Measurements from ENCODE around the gene ATXN7L1. TPM values are rescaled to one million over a fixed set of nuclear protein-coding genes. Genes with fewer than 3 reads are reported as not detected.

Gene ATXN7L1
- total RNA-seq, 2 donors from 2014 or later, result 1.7 to 3.2 TPM

DNA sequence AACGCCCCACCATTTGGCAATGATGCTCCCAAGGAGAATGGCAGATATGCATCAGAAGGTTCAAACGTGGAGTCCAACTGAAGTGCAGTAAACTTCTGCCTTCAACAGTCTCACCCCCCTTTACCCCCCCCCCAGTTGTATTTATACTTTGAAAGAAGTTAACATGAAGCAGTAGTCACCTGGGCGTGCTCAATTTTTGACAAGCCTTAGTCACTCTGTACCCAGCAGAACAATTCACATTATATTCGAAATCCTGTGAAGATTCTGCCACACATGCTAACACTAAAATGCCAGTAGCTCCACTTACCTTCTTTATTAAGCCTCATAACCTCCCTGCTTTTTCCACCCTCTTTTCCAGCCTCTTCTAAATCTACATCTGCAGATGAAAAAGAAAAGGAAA lies 894 bp downstream of the ATXN7L1 start:
- Histone ChIP-seq H3K36me3 (no peaks in the 10 kb centered on the region), H3K4me3 (peak overlapping the region; percentile 73 to 80), H3K27ac (peak overlapping the region; percentile 66 to 76), H3K4me1 (peaks cover 0 to 26% of the 10 kb centered on the region in 2 donors), H3K27me3 (no peaks in the 10 kb centered on the region), H3K9me3 (no peaks in the 10 kb centered on the region)
- no peak for DNase-seq (ENCODE audit: low spot score)
- TF ChIP-seq CTCF (IDR thresholded peaks at IDR 0.05), result no peak

DNA sequence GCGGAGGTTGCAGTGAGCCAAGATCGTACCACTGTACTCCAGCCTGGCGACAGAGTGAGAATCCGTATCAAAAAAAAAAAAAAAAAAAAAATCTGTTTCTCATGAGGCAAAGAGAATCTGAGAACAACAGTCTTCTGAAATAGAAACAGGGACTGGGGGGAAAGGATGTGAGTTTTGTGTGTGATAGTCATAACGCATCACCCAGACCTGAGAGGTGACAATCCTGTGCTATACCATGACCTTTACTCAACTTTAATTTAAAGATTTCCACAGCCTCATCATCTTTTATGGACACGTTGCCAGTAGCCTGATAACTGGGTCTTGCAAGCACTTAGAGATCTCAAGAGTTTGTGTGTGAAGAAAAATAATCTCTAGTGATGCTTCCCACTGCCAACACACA lies 2.3 kb downstream of the ATXN7L1 start:
- TF ChIP-seq CTCF (IDR thresholded peaks at IDR 0.05), result no peak
- no peaks in the 10 kb centered on the region for H3K36me3 ChIP-seq

GRCh38 chr7:105872491-105872890 lies 3.9 kb downstream of the ATXN7L1 start:
- Histone ChIP-seq H3K36me3 (no peaks in the 10 kb centered on the region), H3K27me3 (no peaks in the 10 kb centered on the region), H3K4me3 (no peak overlapping the region), H3K9me3 (no peaks in the 10 kb centered on the region), H3K27ac (no peak overlapping the region), H3K4me1 (peaks cover 0 to 22% of the 10 kb centered on the region in 2 donors)
- no peak for TF ChIP-seq CTCF (IDR thresholded peaks at IDR 0.05)
- DNase-seq (ENCODE audit: low spot score), result no peak

More for the DNA sequence above, 2.3 kb downstream of the ATXN7L1 start:
- H3K4me1 ChIP-seq, result peaks cover 0 to 26% of the 10 kb centered on the region in 2 donors
- no peak for DNase-seq (ENCODE audit: low spot score)
- H3K27ac ChIP-seq, result no peak overlapping the region
- no peak overlapping the region for H3K4me3 ChIP-seq
- H3K27me3 ChIP-seq, result no peaks in the 10 kb centered on the region
- H3K9me3 ChIP-seq, result no peaks in the 10 kb centered on the region

DNA sequence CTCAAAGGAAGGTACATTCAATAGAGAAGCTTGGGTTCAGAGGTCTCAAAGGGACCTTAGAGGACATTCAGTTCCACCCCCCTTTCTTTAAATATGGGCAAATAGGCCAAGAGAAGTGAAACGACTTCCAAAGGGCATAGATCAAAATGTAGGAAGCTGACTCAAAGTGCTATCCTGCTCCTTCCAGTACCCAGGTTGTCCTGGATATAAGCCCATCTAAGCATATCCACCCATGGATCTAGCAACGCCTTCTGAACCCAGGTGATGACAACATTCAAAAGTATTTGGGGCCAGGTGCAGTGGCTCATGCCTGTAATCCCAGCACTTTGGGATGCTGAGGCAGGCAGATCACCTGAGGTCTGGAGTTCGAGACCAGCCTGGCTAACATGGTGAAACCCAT lies 5.3 kb downstream of the ATXN7L1 start:
- H3K36me3 ChIP-seq, result no peaks in the 10 kb centered on the region
- H3K4me3 ChIP-seq, result no peak overlapping the region
- H3K27me3 ChIP-seq, result no peaks in the 10 kb centered on the region
- H3K27ac ChIP-seq, result no peak overlapping the region
- no peak for TF ChIP-seq CTCF (IDR thresholded peaks at IDR 0.05)
- H3K4me1 ChIP-seq, result peaks cover 0 to 14% of the 10 kb centered on the region in 2 donors
- H3K9me3 ChIP-seq, result no peaks in the 10 kb centered on the region
- DNase-seq (ENCODE audit: low spot score), result no peak

DNA sequence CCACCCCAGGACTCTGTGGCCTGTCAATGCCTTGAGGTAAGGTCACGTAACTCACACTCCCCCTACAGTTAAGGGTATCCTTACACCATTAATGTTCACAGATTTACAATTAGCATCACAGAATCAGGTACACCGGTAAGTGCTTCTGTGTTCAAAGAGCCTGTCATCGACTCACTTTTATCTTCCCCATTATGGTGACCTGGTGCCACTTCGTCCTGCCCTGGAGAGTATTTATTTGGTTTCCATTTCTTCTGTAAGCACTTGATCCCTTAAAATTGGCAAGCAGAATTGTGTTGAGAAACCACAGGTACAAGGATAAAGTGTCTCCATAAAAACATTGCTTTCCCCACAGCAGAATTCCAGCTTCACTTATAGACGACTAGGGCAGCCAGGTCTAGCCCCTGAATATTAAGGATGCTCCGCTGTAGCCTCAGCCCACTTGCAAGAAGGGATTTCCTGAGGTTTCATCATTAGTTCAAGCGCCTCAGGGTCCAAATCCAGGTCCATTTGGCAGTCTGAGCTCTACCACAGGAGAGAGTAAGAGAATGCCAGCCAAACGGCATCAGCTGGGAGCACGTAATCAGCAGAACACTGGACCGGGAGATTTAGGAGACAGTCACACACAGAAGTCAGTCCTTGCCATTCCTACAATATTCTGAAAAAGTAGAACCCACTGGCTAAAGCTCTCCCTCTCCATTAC lies 10.1 kb downstream of the ATXN7L1 start:
- Histone ChIP-seq H3K27me3 (no peaks in the 10 kb centered on the region), H3K4me1 (no peaks in the 10 kb centered on the region), H3K9me3 (no peaks in the 10 kb centered on the region), H3K36me3 (no peaks in the 10 kb centered on the region), H3K27ac (no peak overlapping the region), H3K4me3 (no peak overlapping the region)
- DNase-seq (ENCODE audit: low spot score), result no peak
- TF ChIP-seq CTCF (IDR thresholded peaks at IDR 0.05), result no peak

DNA sequence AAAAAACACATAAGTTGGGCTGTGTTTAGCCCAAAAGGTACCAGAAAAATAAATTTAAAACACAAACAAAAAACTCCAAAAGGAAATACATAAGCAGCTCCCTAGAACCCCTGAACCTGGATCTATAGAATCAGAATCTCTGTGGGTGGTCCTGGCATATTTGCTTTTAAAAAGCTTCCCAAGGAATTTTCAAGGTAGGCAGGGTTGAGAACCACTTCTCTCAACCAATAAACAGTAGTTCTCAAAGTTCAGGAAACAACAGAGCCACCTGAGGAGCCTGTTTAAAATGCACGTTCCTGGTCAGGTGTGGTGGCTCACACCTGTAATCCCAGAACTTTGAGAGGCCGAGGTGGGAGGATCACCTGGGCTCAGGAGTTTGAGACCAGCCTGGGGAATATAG lies 12.5 kb downstream of the ATXN7L1 start:
- no peak for TF ChIP-seq CTCF (IDR thresholded peaks at IDR 0.05)
- Histone ChIP-seq H3K4me1 (no peaks in the 10 kb centered on the region), H3K36me3 (no peaks in the 10 kb centered on the region), H3K4me3 (no peak overlapping the region), H3K27me3 (no peaks in the 10 kb centered on the region), H3K27ac (no peak overlapping the region), H3K9me3 (no peaks in the 10 kb centered on the region)
- DNase-seq (ENCODE audit: low spot score), result no peak

Measured in right atrium auricular region (tissue), 2 donors.